H1 (cell line): Measurements from ENCODE around the gene HENMT1. TPM values are rescaled to one million over a fixed set of nuclear protein-coding genes. Genes with fewer than 3 reads are reported as not detected.

ENCODE experiments used
- CTCF ChIA-PET: fragments of 300-600 bp; sonication (Branson Sonifier 250); formaldehyde crosslinking; loops from one replicate; lab custom pipeline; 2021; ENCODE audit not compliant: partially characterized antibody; lab: Charles Lee
- POLR2A ChIA-PET: fragments of 300-600 bp; sonication (Branson Sonifier 250); formaldehyde crosslinking; loops from one replicate; lab custom pipeline; 2021; ENCODE audit warnings: inconsistent platforms; ENCODE audit not compliant: partially characterized antibody; lab: Charles Lee
- DNase-seq, 2 experiments: peaks; one replicate each; pipeline versions ENCODE4 v3.0.0 to v3.0.0-alpha.2; 2010 to 2022; ENCODE audit warnings: low spot score in 2 of 2, low read depth in 1 of 2, mixed read lengths in 1 of 2
- FAIRE-seq: peaks from 2 replicates; lab custom pipeline; 2011; peaks lifted over from hg19 to GRCh38; lab: Jason Lieb, UNC
- H2AFZ ChIP-seq: 2 replicates; pipeline ENCODE4 v1.8.1; 2012; ENCODE audit warnings: low read length, inconsistent platforms
- H2AK5ac ChIP-seq: 2 replicates; pipeline ENCODE4 v1.6.1; 2013; ENCODE audit warnings: low read depth, low read length
- H2BK120ac ChIP-seq: replicated peaks from 2 replicates; pipeline ENCODE3; 2013; ENCODE audit warnings: low read depth, low read length, inconsistent platforms
- H2BK12ac ChIP-seq: 2 replicates; pipeline ENCODE4 v1.6.1; 2013; ENCODE audit warnings: low read depth, low read length
- H2BK15ac ChIP-seq: 2 replicates; pipeline ENCODE4 v1.6.1; 2013; ENCODE audit warnings: low read length
- H2BK20ac ChIP-seq: 2 replicates; pipeline ENCODE4 v1.6.1; 2013; ENCODE audit warnings: low read length
- H2BK5ac ChIP-seq: 2 replicates; pipeline ENCODE4 v1.6.1; 2013; ENCODE audit warnings: low read depth, low read length
- H3K14ac ChIP-seq: 2 replicates; pipeline ENCODE4 v1.6.1; 2013; ENCODE audit warnings: inconsistent platforms; ENCODE audit not compliant: insufficient read length
- H3K18ac ChIP-seq: 2 replicates; pipeline ENCODE4 v1.6.1; 2013; ENCODE audit warnings: low read length; ENCODE audit errors: extremely low read depth
- H3K23ac ChIP-seq: 2 replicates; pipeline ENCODE4 v1.6.1; 2013; ENCODE audit warnings: inconsistent platforms; ENCODE audit not compliant: insufficient read length
- H3K23me2 ChIP-seq: 2 replicates; pipeline ENCODE4 v1.6.1; 2013; ENCODE audit warnings: low read depth, low read length
- H3K27ac ChIP-seq: 2 replicates; pipeline ENCODE4 v1.6.1; 2011; ENCODE audit warnings: low read depth, low read length, inconsistent platforms
- H3K27me3 ChIP-seq, 4 experiments: replicated peaks in 1 of 4; 1 replicate in 1 of 4; 2 replicates in 3 of 4; pipeline versions ENCODE4 v1.6.1 to v1.8.1; 2011 to 2013; ENCODE audit warnings: low read length in 3 of 4, mild to moderate bottlenecking in 3 of 4, inconsistent platforms in 2 of 4, mixed read lengths in 2 of 4, moderate library complexity in 1 of 4; ENCODE audit not compliant: control insufficient read depth in 3 of 4, insufficient read depth in 3 of 4; ENCODE audit errors: extremely low read depth in 1 of 4
- H3K36me3 ChIP-seq, 4 experiments: 2 replicates each; pipeline versions ENCODE4 v1.6.1 to v1.8.1; 2011 to 2013; ENCODE audit warnings: mild to moderate bottlenecking in 4 of 4, low read length in 3 of 4, moderate library complexity in 2 of 4, control low read depth in 1 of 4, inconsistent platforms in 1 of 4; ENCODE audit not compliant: insufficient read depth in 4 of 4, control insufficient read depth in 2 of 4
- H3K4ac ChIP-seq: replicated peaks from 2 replicates; pipeline ENCODE3; 2013; ENCODE audit warnings: low read length, low read depth, mixed read lengths, inconsistent platforms; ENCODE audit not compliant: insufficient read length
- H3K4me1 ChIP-seq, 4 experiments: replicated peaks in 1 of 4; 1 replicate in 1 of 4; 2 replicates in 3 of 4; pipeline versions ENCODE4 v1.6.1 to v1.8.1; 2011 to 2013; ENCODE audit warnings: low read length in 3 of 4, inconsistent platforms in 2 of 4, mixed read lengths in 1 of 4; ENCODE audit not compliant: insufficient read depth in 4 of 4, control insufficient read depth in 3 of 4
- H3K4me2 ChIP-seq, 2 experiments: 2 replicates each; pipeline versions ENCODE4 v1.6.1 to v1.8.1; 2011 to 2013; ENCODE audit warnings: low read depth in 2 of 2, low read length in 2 of 2, control low read depth in 1 of 2, inconsistent platforms in 1 of 2, mild to moderate bottlenecking in 1 of 2; ENCODE audit not compliant: insufficient read depth in 1 of 2
- H3K4me3 ChIP-seq, 4 experiments: fragments of 200-600, 300-600 bp in 1 of 4; sonication (generic), shearing (Covaris generic), sonication (Bioruptor Twin) in 1 of 4; 2 replicates each; pipeline versions ENCODE4 v1.5.1 to v1.8.1; 2011 to 2016; ENCODE audit warnings: low read length in 4 of 4, low read depth in 3 of 4, control low read depth in 2 of 4, inconsistent platforms in 2 of 4, mild to moderate bottlenecking in 2 of 4, mixed read lengths in 1 of 4, moderate library complexity in 1 of 4; ENCODE audit not compliant: insufficient read depth in 2 of 4; ENCODE audit errors: extremely low read depth in 1 of 4
- H3K56ac ChIP-seq: replicated peaks from 2 replicates; pipeline ENCODE3; 2013; ENCODE audit warnings: low read depth, mild to moderate bottlenecking, mixed read lengths, low read length, inconsistent platforms; ENCODE audit not compliant: insufficient read length
- H3K79me1 ChIP-seq: 2 replicates; pipeline ENCODE4 v1.6.1; 2013; ENCODE audit warnings: low read depth, low read length, control low read depth
- H3K79me2 ChIP-seq, 2 experiments: 2 replicates each; pipeline versions ENCODE4 v1.6.1 to v1.8.1; 2012 to 2013; ENCODE audit warnings: low read length in 2 of 2, mild to moderate bottlenecking in 2 of 2, inconsistent platforms in 1 of 2; ENCODE audit not compliant: insufficient read depth in 2 of 2, control insufficient read depth in 1 of 2
- H3K9ac ChIP-seq, 4 experiments: replicated peaks in 1 of 4; 1 replicate in 1 of 4; 2 replicates in 3 of 4; pipeline versions ENCODE4 v1.6.1 to v1.8.1; 2011 to 2013; ENCODE audit warnings: low read depth in 3 of 4, low read length in 3 of 4, control low read depth in 2 of 4, mild to moderate bottlenecking in 2 of 4, moderate library complexity in 2 of 4, inconsistent platforms in 1 of 4; ENCODE audit errors: extremely low read depth in 1 of 4
- H3K9me3 ChIP-seq, 2 experiments: 2 replicates each; pipeline versions ENCODE4 v1.6.1 to v1.8.1; 2012 to 2013; ENCODE audit warnings: mild to moderate bottlenecking in 2 of 2, moderate library complexity in 2 of 2, control low read depth in 1 of 2, inconsistent platforms in 1 of 2, low read depth in 1 of 2, low read length in 1 of 2, mixed read lengths in 1 of 2; ENCODE audit not compliant: insufficient read depth in 2 of 2
- H4K20me1 ChIP-seq, 2 experiments: replicated peaks in 1 of 2; 2 replicates each; pipeline versions ENCODE3 to v1.8.1; 2011 to 2013; ENCODE audit warnings: inconsistent platforms in 2 of 2, low read length in 2 of 2, mild to moderate bottlenecking in 1 of 2; ENCODE audit not compliant: insufficient read depth in 2 of 2, control insufficient read depth in 1 of 2
- H4K5ac ChIP-seq: 2 replicates; pipeline ENCODE4 v1.6.1; 2013; ENCODE audit warnings: low read length, low read depth, mixed read lengths, inconsistent platforms; ENCODE audit not compliant: insufficient read length
- H4K8ac ChIP-seq: 2 replicates; pipeline ENCODE4 v1.8.0; 2013; ENCODE audit warnings: mild to moderate bottlenecking, moderate library complexity, low read length, inconsistent platforms; ENCODE audit not compliant: insufficient read depth; ENCODE audit errors: extremely low read depth
- H4K91ac ChIP-seq: replicated peaks from 2 replicates; pipeline ENCODE3; 2013; ENCODE audit warnings: low read length, mixed read lengths, inconsistent platforms; ENCODE audit not compliant: insufficient read length
- SIRT6 ChIP-seq: IDR thresholded peaks from one replicate; pipeline ENCODE4 v1.7.1; 2012; ENCODE audit warnings: low read length, inconsistent platforms
- TCF12 ChIP-seq: IDR thresholded peaks from 2 replicates; pipeline ENCODE4 v1.6.1; 2011; ENCODE audit warnings: low read depth, mild to moderate bottlenecking, low read length
- WGBS, 2 experiments: shearing (Covaris generic) in 1 of 2; methylation state at CpG; one replicate each; pipeline versions ENCODE4 v1.1.6 to v1.1.7; 2013 to 2015; ENCODE audit warnings: low lambda C conversion rate in 2 of 2, mixed read lengths in 2 of 2, inconsistent platforms in 1 of 2, low coverage in 1 of 2, missing lambda C conversion rate in 1 of 2; ENCODE audit not compliant: insufficient replicate concordance in 2 of 2, insufficient coverage in 1 of 2, insufficient read length in 1 of 2; ENCODE audit errors: extremely low coverage in 1 of 2, missing lambda C conversion rate in 1 of 2; 5-methylcytosine and 5-hydroxymethylcytosine counted together
- polyA plus RNA-seq, 7 experiments: library from polyadenylated mRNA; depleted of rRNA in 3 of 7; stranded (reverse) in 5 of 7; unstranded in 2 of 7; fragments of >200 nt in 5 of 7; fragments of 200-250 nt in 2 of 7; gene quantifications; 1 replicate in 5 of 7; 2 replicates in 1 of 7; 4 replicates in 1 of 7; pipeline versions ENCODE4 v1.2.1 to v1.2.3, GENCODE V29; 2011 to 2013; ENCODE audit warnings: missing spikeins in 2 of 7, mixed read lengths in 2 of 7
- total RNA-seq: library from RNA; stranded (reverse); fragmentation: NEBNext Ultra II Directional; extraction: Animal tissue kit (Norgen Biotek cat#: 25700); gene quantifications from 2 replicates; pipeline ENCODE4 v1.2.1, GENCODE V29; 2021

Gene HENMT1
- total and polyA plus RNA-seq, 2 of the 8 experiments (the other 6 are each of a cell fraction or from before 2014, with no cell fraction given), result 2.9 to 5.6 TPM

- no peak for DNase-seq
- no peak overlapping the region for H2BK12ac ChIP-seq
- H3K23me2 ChIP-seq, result no peaks in the 10 kb centered on the region
- no peak overlapping the region for H3K23ac ChIP-seq
- H2BK120ac ChIP-seq, result no peak overlapping the region
- TF ChIP-seq TCF12 (0 out of 2 replicates have a peak, but pooled peaks have one; percentile 7), SIRT6 (no peak)
- TF ChIP-seq, all 59 proteins: peak for 1
- Histone ChIP-seq H4K91ac (no peak overlapping the region), H4K20me1 (no peaks in the 10 kb centered on the region), H3K27me3 (no peaks in the 10 kb centered on the region; a peak in 1 of 7 replicates), H3K14ac (no peak overlapping the region), H2BK15ac (no peak overlapping the region), H3K9ac (no peak overlapping the region), H3K27ac (no peak overlapping the region), H4K8ac (no peak overlapping the region), H2AK5ac (no peak overlapping the region), H2BK20ac (no peak overlapping the region), H3K79me2 (no peaks in the 10 kb centered on the region), H3K56ac (no peak overlapping the region), H3K4me1 (peaks cover 2 to 11% (median 5%) of the 10 kb centered on the region in 4 experiments; a peak in 4 of 7 replicates), H3K4me3 (no peak overlapping the region), H2BK5ac (no peak overlapping the region), H3K9me3 (no peaks in the 10 kb centered on the region), H3K79me1 (no peaks in the 10 kb centered on the region), H4K5ac (no peak overlapping the region), H3K4ac (no peak overlapping the region), H2AFZ (no peak overlapping the region), H3K36me3 (no peaks in the 10 kb centered on the region), H3K18ac (no peak overlapping the region), H3K4me2 (no peak overlapping the region)
- no peak for FAIRE-seq
- 76% methylated on average over 1 of the region's 1 CpG; no CpG with 5 or more reads in 1 of the 2 experiments for WGBS, 2 experiments
- ChIA-PET POLR2A (interaction anchor here (1.0 to 1.7 kb wide), 3 partner anchors 11 to 25 kb away, joined by 3 to 8 read pairs (median 4); partner anchors contain the start of gene HENMT1), CTCF (interaction anchor here (1.0 to 1.3 kb wide), 2 partner anchors 39 to 41 kb away, joined by 3 to 4 read pairs; no protein-coding TSS in a partner anchor)
Measured at GRCh38 chr1:108685529-108685928, 24.6 kb upstream of the HENMT1 start.
